GM21717 (cell line): Measurements from ENCODE around the gene AKAP13.
A peak's percentile ranks its signal among the peaks of the same experiment; 100 is the strongest.
"Not testable (repeated sequence)": the region's sequence is repeated elsewhere in the genome, so short reads cannot be mapped to it uniquely, and the experiment has no call there.

Source experiments
- ATAC-seq: cut with Tn5 transposase; IDR thresholded peaks from one replicate; pipeline ENCODE4 v1.9.1; 2021; ENCODE audit warnings: mild to moderate bottlenecking, moderate library complexity; ENCODE audit not compliant: unreplicated experiment

The AKAP13 gene

DNA sequence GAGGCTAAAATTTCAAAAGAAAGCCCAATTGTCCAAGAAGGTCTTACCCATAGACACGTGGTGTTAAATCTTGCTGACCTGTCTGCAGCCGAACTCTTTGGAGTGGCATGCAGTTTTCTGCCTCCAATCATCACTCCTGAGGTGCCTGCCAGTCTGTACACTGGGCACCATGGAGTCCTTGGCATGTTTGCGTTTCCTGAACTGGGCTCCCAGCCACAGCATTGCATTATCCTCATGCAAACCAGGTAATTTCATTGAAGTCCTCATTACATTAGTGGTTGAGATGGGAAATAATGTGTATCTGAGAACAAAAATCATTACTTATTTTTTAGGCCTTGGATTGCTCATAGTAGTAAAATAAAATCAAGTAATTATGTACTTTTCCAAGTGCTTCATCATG lies 152.3 kb downstream of the AKAP13 start:
- no peak for ATAC-seq

DNA sequence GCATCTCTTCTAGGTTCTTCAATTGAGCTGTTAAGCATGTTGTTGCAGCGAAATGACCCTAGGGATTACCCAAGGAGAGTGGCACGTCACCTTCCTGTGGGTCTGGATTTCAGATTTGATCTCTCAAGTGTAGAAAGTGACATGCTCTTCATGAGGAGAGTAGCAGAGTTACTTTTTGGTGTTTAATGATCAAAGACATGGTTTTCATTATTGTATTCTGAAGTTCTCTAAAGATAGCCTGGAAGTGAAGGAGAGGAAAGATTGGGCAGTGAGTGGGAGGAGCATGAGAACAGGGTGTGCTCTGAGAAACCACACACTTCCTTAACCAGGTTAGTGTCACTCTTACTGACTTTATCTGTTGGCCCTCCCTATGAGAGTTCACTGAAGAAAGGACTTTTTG lies 153.6 kb downstream of the AKAP13 start:
- ATAC-seq: peak; percentile 89

DNA sequence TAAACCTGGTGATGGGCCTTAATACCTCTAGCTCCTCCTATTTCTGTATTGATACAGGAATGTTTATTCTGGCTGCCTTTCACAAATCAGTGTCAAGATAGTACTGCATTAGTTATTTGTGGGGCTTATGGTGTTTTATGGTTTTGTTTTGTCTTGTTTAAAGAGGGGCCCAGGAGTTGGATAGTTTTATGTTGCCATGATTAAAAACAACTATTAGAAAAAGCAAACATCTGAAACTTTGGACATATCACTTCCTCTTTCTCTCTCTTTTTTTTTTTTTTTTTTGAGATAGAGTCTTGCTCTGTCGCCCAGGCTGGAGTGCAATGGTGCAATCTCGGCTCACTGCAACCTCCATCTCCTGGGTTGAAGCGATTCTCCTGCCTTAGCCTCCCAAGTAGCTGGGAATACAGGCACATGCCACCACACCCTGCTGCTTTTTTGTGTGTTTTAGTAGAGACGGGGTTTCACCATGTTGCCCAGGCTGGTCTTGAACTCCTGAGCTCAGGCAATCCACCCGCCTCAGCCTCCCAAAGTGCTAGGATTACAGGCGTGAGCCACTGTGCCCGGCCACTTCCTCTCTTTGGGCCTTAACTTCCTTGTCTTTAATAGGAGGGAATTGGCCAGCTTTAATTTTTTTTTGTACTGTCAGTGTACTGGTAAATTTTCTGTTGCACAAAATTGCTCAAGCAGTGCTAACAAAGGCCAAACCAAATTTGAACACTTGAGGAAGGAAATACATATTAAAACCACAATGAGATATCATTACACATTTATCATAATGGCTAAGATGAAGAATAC lies 155.3 kb downstream of the AKAP13 start:
- ATAC-seq: not testable (repeated sequence)

DNA sequence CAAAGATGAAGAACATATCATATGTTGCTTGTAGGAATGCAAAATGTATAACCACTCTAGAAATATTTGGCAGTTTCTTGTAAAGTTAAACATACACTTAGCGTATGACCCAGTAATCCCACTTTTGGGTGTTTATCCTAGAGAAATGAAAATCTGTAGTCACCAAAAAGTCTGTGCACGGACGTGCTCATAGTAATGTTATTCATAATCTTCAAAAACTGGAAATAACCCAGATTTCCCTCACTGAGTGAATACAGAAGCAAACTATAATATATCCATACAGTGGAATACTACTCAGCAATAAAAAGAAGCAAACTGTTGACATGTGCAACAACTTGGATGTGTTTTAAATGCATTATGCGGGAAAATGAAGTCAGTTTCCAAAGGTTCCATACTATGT lies 155.9 kb downstream of the AKAP13 start:
- no peak for ATAC-seq

DNA sequence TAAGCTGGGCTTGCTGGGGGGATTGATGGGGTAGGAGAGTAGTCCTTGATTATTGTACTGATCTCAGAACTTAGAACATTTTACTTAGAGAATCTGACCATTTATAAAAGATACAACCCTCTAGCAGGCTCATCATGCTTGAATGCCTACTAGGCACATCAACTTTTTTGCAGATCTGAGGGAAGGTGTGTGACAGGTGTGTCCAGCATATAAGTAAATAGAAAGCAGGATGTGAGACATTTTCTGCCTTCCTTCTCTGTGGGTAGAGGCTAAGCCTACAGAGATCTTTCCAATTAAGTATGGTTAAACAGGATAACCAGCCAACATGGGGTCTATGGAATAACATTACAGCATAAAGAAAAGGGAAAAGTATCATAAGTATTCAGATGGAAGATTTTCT lies 159.1 kb downstream of the AKAP13 start:
- ATAC-seq: no peak

DNA sequence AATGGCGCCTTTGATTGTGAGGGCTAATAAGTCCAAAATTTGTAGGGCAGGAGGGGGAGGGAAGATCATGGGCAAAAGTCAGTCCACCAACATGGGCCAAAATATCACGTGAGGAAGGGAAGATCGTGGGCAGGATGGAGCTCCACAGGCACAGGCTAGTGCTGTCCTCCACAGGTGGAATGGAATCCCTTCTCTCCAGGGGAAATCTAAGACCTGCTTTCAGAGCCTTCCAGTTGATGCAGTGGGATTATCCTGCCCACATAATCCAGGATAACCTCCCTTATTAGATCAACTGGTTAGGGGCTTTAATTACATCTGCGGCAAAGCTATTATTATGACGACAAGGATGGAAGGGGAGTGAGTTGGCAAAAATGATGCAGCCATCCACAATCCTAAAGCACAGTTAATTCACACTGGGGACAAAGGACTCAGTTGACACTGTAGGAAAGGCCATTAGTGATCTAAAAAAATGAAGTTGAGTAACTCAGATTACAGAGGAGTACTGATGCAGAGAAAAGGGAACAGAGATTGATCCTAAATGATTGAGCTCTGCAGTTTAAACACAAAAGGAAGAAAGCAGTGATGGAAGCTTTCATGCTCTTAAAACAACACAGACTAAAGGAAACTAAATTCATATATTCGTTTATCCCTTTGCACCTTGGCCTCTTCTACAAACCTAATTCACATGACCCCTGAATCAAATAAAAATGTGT lies 159.8 kb downstream of the AKAP13 start:
- no peak for ATAC-seq

DNA sequence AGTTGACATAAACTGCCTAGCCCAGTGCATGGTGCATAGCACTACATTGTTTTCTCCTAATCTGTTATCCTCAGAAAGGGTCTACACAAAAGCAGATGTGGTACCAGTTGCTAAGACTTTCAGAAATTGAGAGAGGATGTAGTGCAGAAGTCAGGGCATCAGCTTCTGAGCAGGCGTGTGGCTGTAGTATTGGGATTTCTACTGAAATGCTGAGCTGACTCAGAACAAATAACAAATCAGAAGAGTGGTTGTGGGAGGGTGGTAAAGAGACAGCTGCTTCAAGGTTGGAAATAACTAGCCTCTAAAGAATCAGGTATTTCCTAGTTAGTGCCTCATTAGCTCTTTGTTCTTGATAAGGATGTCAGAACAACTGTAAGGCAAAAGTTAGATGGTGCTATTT lies 161.3 kb downstream of the AKAP13 start:
- ATAC-seq: peak; percentile 53

DNA sequence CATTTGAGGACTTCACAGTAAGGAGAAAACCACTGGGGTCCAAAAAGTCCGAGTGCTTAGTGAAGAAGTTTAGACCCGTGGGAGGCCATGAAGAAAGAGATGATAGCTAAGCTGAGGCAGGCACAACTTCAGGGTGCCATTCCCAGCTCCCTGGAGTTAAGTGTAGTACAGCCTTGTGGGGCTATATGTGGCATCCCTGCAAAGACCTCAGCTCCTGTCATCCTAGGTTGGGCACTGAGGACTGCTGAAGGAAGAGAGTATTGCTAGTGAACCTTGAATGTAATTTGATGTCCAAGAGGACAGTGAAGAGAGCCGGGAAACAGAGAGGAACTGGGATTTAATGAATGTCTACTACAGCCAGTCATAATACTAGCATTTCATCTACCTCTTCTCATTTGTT lies 162.1 kb downstream of the AKAP13 start:
- ATAC-seq: no peak

DNA sequence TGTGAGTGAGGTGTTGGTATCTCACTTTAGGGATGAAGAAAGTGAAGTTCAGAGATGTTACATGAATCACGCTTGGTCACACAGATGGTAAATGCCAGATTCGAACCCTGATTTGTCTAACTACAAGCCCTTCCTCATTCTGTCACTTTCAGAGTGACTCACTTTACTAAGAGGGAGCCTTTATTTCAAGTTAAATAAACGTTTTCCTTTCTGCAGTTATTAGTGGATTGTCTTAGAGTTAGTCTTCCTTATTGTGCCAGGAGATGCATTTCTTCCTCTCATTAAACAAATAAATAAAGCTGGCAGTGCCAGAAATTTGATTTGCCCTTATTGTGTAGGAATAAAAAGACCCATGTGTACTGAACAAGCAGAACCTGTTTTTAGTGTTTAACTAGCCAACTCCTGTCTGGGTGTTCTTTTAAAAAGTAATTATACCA lies 162.5 kb downstream of the AKAP13 start:
- no peak for ATAC-seq

DNA sequence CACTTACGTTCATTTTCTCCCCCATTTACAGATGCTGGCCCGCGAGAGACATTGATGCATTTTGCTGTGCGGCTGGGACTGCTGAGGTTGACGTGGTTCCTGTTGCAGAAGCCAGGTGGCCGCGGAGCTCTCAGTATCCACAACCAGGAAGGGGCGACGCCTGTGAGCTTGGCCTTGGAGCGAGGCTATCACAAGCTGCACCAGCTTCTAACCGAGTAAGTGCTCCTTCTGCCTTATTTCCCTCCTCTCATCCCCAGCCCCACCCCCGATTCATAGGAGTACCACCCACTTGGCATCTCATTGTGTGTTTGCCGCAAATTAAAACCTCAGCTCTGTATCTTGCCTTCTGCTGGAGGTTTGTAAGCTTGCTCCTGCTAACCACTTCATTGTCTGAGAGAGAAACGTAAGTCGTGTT lies 163.3 kb downstream of the AKAP13 start:
- no peak for ATAC-seq

DNA sequence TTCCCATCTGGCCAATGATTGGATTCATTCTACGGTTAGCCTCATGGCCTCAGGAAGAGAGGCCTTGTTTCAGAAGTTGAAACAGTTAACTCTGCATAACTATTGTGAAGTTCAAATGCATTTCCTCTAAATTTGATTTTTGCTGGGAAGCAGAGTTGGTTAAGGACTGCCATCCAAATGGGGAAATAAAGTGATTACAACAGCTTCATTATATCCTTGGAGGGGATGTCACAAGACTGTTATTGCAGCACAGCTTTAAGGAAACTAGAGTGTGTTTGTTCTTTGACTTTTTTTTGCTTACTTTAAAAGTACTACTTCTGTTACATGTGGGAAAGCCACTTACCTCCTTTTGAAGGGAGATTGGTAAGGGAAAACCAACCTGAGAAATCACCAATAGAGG lies 164.8 kb downstream of the AKAP13 start:
- no peak for ATAC-seq

DNA sequence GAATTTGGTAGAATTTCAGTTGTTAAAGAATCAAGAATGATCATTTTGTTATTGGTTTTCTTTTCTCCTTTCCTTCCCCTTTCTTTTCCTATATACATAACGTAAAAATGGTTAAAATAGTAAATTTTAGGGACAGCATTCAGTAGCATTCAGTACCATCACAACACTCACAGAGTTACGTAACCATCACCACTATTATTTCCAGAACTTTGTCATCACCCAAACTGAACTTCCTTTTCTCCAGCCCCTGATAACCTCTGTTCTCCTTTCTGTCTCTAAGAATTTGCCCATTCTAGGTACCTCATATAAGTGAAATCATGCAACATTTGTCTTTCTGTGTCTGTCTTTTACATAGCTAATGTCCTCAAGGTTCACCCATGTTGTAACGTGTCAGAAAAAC lies 165.3 kb downstream of the AKAP13 start:
- no peak for ATAC-seq

DNA sequence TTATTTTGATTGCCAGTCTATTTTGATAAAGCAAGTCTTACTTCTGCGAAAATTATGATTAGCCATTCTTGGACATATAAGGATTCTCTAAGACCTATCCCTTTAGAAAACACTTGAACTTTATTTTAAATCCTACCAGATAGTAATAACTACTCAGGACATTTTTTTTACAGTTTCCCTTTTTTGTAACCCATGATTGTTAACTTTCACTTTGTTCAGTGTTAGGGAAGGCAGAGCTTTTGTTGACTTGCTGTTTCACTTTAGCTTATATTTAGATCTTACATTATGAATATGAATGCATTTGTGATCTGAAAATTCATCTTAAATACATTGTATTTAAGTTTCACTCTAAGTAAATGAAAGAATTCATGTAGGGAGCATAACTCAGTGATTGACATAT lies 167.0 kb downstream of the AKAP13 start:
- no peak for ATAC-seq

DNA sequence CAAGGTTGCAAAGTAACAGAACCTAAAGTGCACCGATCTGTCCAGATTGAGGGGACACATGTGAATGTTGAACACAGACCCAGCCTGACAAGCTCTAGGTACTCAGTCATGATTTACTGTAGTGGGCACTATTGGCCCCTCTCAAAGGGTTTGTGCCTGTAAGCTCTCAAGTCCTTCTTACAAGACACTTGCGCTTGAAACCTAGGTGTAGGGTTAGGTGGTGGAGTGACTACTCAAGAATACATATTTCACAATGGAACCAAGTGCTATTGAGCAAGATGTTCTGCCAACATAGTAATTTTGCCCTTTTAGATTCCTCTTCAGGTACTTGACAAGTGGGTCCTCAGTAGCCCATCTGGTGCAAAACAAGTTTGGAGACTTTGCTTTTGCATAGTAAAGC lies 169.9 kb downstream of the AKAP13 start:
- ATAC-seq: no peak

DNA sequence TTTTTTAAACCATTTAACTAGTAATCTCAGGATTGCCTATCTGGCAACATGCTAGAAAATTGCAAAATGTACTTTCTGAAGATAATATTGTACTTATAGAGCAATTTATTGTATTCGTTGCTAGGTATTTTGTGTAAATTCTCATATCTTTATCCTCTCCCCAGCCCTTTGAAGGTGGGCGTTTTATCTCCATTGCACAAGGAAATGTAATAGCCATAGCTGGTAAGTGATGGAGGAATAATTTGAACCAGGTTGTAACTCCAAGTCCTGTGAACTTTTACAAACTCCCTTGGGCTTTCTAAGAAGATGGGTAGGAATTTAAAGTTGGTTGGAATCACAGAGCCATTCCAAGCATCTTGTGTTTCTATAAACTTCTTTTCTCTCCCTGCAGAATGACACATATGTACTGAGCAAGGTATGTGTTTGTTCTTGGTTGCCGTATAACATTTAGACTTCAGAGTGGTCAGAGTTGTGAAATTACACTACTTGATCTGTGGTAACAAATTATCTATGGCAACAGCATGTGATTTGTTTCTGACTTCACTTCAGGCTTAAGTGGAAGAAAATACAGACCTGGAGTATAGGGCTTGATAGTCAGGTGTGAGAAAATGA lies 170.9 kb downstream of the AKAP13 start:
- no peak for ATAC-seq

DNA sequence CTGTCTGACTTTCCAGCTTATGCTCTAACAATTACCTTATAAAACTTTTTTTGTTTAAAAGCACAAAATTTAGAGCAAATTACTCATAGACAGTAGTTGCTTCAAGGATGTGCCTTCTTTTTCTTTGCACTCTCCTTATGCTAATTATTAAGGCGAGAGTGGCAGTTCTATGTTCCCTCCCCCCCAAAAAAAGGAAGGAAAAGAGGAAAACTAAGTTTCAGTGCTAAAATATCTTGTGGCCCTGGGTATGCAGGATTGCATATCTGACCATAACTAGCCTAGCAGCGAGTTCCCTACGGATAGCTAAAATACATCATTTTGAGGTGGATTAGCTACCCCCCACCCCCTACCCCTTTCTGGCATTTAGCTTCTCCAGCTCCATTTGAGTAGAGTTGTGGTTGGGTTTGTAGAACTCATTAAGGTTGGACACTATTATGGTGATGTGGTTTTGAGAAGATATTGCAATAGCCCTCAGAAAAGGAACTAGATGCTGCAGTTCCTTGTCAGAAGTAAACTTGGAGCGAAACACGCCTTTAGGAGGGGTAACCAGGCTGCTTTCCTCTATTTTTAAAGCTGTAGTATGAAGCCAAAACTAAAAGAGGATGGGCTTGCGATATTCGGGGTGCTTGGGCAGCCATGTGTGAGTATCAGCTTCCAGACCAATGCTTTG lies 174.6 kb downstream of the AKAP13 start:
- ATAC-seq: no peak

DNA sequence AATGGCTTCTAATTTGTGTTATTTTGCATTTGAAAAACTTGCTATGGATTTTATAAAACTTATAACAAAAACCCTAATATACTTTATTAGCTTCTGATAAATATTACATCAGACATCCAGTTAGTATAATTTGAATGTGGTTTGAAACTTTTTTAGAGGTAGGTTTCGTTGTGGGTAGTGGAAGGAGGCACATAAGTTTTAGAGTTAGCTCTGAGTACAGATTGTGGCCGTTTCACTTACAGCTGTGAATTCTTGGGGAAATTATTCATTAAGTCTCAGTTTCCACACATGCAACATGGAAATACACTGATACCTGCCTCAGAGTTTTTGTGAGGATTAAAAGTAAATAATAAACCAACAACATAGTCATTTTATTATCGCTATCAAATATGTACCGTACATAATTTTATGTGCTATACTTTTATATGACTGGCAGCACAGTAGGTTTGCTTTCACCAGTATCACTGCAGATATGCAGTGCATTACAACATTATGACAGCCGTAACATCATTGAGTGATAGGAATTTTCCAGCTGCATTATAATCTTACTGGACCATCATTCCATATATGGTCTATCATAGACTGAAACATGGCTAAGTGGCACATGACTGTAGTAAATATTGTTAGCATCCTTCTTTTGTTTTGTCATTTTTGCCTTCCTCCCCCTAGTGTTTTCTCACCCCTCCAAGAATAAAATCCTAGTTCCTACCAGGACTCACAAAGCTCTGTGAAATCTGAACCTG lies 175.6 kb downstream of the AKAP13 start:
- ATAC-seq: peak; percentile 70

DNA sequence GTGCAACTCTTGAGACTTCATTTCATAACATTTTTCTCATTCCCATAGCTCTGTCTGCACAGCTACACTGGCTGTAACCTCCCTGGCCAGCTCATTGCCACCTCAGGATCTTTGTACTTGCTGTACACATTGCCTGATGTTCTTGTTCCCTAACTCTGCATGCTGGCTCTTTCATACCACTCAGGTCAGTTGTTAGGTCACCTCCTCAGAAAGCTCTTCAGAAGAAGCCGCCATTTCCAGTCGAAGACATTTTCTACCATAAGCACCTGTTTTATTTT lies 176.2 kb downstream of the AKAP13 start:
- ATAC-seq: no peak

DNA sequence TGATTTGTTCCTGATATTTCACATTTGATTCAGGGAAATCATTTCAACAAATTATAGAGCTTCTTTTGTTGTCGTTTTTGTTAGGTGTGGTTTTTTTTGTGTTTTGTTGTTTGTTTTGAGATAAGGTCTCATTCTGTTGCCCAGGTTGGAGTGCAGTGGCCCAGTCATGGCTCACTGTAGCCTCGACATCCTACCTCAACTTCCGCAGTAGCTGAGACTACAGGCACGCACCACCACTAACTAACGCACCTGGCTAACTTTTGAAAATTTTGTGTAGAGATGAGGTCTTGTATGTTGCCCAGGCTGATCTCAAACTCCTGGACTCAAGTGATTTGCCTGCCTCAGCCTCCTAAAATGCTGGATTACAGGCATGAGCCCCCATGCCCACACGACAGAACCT lies 177.0 kb downstream of the AKAP13 start:
- no peak for ATAC-seq

DNA sequence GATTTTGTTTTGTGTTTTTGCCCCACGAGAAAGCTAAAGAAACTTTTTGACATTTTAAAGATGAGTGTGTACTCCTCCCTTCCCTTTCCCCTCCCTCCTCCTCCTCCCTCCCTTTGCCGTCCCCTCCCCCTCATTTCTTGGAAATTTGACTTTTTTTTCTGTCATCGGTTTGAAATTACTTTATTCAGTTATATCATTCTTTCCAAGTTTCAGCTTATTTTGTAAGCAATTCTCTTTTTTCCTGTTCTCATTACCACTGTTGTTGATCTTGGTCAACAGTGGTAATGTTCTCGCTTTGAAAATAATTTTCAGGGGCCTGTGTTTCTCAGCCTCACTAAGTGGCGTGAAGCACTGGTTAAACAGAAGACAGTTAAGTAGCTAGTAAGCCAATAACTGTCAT lies 178.4 kb downstream of the AKAP13 start:
- no peak for ATAC-seq

DNA sequence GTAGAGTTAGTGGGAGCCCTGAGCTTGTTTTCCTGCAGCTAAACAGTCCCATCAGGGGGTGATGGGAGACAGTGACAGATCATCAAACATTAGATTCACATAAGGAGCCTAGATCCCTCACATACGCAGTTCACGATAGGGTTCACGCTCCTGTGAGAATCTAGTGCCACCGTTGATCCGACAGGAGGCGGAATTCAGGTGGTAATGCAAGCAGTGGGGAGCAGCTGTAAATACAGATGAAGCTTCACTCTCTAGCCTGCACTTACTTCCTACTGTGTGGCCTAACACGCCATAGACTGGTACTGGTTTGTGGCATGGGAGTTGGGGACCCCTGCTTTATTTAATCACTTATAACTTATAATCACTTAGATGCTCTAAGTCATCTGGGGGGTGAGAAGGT lies 179.1 kb downstream of the AKAP13 start:
- ATAC-seq: no peak
